ENCODE data around the gene CCDC88C.

Gene CCDC88C

DNA sequence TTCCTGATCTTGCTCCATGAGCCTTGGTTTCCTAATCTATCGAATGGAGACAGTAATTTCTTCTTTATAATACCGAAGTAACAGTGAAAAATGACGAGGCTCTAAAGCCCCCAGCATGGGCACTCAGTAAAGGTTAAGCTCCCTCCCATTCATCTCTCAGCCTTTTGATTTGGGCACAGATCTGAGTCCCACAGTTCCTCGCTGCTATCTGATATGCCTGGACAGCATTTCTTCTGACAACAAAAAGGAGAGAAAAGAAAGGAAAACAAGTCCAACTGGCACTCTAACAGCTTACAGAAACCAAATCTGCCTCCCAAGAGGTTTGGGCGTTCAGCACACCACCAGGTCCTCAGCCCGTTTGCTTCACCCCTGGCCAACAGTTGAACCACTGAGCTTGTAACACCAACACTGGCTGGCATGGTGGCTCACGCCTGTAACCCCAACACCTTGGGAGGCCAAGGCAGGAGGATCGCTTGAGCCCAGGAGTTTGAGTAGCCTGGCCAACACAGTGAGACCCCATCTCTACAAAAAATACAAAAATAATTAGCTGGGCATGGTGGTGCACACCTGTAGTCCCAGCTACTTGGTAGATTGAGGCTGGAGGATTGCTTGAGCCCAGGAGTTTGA lies 19.5 kb downstream of the CCDC88C start:
- DNase-seq: no peak

DNA sequence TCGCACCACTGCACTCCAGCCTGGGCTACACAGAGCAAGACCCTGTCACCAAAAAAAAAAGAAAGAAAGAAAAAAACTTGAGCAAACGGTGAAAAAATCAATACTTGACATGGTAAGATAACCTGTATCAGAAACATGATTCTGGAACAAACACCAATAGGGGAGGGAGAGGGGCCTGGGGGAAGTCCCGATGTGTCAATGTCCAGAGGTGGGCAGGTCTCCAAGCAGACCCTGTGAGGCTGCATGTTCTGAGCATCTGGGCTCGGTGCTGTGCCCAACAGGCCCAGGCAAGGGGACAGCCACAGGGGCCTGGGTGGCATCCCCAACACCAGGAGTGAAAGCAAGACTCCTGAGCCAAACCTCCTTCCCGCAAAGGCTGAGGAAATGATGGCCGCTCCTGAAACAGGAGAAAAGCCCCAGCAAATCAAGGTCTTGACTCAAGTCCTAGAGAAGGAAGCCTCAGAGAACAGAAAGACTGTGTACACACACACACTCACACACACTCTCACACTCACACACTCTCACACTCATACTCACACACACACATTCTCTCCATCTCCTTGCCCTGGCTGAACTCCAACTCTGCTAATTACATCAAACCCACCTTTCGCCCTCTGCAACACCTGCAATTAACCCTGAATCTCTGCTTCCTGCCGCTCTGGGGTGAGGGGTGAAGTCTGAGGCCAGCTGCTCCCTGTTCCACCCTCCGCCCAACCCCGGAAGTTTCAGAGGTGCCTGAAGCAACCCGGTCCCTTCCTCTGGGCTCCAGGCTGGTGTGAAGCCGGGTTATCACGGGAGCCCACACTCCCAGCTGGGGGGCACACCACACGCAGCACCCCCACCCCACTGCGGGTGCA lies 20.4 kb downstream of the CCDC88C start:
- peak; percentile 35 for DNase-seq

DNA sequence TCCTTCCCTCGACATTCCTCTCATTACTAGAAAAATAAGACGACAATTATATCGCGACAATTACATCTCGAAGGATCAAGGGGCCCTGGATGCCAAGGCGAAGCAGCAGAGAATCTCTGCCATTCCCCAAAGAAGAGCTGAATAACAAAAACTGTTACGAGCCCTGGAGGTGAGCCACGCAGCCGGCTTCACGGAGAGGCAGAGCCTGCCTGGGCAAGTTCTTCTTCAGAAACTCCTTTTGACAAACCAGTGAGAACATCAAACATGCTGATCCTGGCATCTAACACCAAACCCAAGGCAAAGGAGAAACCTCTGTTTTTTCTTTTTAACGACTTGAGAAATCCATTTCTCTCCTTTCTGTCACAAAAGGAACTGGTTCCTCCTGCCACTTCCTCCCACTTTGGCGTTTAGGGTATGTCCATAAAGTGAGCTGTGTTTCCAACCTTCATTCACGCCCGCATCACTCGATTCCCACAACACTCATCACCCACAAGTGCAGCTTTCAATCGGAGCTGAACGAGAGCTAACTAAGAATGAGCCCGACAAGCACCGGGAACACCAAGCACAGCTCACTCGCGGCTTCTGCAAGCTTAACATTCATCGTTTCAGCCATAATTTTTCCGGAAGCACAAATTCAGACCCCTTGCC lies 21.5 kb downstream of the CCDC88C start:
- no peak for DNase-seq

- DNase-seq: no peak
Observed at GRCh38 chr14:91395466-91395865, 22.2 kb downstream of the CCDC88C start.

DNA sequence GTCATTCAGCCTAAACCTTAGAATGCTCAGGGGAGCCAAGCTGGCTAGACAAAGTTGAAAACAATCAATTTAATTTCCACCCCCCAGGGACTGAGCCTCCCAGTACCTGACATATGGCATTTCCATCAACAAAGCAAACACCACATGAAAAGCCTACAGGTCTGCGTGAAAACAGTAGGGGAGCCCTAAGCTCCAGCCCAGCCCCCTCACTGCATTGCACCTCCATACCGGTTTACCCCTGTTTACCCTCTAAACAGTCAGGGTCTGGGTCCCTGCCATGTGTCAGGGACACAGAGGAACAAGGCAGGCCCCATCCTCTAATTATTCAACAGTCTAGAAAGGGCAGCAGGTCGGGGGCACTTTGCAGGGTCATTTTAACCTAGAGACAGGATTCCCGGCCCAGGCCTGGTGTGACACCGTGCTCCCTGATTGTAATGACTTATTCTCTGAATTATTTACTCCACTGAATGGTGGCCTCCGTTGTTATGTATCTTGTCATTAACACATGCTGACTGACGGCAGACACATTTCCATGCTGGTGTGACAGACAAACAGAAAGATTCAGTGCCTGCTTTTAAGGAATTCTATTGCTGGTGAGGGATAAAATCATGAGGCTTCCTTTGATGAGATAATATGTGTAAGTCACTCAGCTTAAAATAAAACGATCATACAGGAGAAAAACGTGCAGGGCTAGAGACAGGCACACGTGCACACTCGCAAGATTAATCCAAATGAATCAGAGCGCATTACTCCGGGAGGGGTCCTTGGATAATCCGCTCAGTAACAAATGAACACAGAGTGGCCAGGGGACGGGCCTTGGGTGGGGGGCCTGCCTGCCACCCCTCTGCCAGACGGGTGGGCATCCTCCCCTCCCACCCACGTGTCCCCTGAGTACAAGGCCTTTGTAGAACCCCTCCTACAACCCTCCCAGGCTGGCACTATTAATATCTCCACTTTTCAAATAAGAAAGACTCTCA lies 23.2 kb downstream of the CCDC88C start:
- no peak for DNase-seq

DNA sequence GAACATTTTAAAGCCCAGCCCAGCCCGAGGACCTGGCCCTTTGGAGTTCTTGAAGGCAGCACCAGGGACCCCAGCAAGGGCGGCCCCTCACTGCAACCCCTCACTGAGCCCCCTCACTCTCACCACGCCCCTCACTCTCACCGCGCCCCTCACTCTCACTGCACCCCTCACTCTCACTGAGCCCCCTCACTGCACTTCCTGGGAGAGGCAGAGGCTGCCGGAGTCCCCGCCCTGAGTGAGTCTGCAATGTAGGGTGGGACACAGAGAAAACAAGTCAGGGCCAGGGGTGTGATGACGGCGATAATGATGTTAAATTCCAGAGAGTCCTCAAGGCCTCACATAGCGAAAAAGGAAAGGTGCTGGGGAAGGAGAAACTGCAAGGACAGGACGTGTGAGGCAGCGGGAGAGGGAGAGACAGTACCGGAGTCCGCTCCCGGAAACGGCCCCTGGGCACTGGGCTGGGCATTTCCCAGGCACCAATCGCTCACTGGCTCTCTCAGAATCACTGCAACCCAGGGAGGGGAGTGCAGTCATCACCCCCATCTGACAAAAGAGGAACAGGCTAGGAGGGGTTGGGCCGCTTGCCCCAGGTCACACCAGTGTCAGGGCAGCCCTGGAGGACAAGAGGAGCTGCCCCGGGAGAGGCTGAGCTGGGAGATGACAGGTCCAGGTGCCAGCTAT lies 24.9 kb downstream of the CCDC88C start:
- no peak for DNase-seq

DNA sequence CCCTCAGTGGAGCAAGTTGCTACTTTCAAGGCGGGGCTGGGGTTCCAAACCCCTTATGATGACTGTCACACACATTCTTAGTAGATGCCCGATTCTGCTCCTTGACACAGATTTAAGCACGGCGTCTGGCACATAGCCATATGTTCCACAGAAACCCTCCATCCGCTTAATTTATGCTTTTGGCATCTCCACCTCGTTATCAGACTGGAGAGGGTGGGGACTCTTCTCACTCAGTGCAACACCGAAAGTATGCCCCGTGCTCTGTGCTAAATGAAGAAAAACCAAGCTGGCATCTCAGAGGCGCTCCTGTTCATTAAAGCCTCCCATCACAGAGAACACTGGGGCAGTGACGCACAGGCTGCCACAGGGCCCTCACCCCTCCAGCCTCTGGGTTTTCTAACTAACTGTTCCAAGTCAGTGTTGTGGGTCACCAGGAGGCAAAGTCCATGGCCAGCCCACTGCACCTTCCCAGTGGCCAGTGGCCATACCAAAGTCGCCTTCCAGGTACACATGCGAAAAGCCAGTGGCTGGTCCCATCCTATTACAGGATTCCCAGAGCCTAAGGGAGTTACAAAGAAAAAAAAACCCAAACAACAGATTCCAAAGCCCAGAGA lies 27.3 kb downstream of the CCDC88C start:
- no peak for DNase-seq

DNA sequence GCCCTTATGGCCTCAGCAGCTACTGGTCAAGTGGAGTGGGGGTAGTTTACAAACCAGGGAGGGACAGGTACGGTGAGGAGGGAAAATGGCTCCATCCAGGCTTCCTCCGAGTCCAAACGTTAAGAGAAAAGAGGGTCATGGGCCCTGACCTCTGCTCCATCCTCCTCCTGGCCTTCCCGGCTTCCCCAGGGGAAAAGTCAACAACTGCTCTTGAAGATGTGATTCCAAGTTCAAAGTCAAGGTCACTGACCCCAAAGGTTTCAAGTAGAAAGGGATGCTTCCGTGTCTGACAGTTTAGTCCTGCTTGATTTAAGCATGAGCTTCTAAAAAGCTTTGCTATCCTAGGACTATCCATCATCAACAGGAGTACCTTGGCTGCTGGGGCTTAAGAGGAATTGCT lies 28.5 kb downstream of the CCDC88C start:
- no peak for DNase-seq

DNA sequence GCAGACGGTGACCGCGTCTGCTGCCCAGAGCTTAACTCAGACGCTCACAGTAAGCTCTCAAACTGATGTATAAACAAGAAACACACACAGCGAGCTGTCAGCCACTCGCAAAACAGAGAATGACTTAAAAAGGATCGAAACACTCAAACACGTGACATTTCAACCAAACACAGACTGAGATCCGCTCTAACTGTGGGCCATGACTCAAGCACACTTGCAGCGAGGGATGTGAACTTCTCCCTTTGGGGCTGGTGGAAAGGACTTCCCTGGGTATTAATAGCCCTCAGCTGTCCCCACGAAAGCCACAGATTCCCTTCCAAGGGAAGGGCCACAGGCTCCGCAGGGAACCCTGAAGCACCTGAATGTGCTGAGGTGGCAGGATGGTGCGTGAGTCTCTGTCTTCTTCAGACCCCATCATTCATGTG lies 29.1 kb downstream of the CCDC88C start:
- no peak for DNase-seq

DNA sequence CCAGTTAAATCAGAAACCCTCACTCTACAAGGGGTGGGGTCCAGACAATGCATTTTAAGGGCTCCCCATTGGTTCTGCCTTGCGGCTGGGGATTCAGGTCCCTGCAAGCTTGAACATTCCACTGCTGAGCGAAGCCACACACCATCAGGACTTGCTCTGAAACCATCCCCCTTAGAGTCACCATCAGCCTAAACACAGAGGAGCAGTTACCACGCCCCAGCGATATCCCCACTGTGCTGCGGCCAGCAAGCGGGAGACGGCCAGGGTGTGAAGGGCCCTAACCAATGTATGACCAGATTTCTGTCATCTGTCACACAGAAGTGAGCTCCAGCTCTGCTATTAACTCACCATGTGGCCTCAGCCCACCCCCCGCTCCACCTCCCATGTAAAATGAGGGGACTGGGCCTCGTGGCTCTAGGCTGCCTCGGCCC lies 29.7 kb downstream of the CCDC88C start:
- no peak for DNase-seq

GRCh38 chr14:91387169-91387835 lies 30.3 kb downstream of the CCDC88C start:
- DNase-seq: peak; percentile 50

- DNase-seq: no peak
Observed at GRCh38 chr14:91385697-91386096, 31.9 kb downstream of the CCDC88C start.

DNA sequence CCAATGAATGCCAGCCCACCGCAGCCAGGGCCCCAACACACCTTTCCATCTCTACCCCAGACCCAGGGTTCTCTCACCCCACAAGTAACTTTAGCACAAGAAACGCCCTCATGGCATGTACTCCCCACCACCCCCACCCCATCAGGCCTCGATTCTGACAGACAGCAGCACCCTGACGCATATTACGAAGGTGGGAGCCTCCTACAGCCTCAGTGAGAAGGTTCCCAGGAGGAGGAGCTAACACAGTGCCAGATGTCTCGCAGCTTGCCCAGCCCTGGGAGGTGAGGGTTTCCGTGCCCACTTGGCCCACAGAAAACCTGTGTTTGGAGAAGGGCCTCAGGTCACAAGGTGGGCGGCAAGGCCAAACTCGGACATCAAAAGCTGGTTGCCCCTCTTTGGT lies 32.4 kb downstream of the CCDC88C start:
- no peak for DNase-seq

DNA sequence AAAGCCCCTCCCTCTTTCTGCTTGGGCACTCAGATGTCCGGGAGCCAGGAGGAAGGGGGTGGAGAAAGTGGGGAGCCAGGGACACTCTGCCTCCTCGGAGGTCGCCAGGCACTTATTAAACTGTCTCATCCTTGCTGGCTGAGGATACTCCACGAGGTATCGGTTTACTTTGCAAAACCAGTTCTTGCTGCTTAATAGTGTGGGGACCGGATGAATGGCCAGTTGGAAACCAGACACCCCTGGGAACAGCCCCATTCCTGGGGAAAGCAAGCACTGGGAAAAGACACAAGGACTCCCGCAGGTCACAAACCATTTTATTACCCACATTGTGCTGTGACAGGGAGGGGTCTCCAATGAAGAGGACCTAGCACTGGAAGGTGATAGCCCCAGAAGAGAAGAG lies 34.2 kb downstream of the CCDC88C start:
- peak; percentile 82 for DNase-seq

DNA sequence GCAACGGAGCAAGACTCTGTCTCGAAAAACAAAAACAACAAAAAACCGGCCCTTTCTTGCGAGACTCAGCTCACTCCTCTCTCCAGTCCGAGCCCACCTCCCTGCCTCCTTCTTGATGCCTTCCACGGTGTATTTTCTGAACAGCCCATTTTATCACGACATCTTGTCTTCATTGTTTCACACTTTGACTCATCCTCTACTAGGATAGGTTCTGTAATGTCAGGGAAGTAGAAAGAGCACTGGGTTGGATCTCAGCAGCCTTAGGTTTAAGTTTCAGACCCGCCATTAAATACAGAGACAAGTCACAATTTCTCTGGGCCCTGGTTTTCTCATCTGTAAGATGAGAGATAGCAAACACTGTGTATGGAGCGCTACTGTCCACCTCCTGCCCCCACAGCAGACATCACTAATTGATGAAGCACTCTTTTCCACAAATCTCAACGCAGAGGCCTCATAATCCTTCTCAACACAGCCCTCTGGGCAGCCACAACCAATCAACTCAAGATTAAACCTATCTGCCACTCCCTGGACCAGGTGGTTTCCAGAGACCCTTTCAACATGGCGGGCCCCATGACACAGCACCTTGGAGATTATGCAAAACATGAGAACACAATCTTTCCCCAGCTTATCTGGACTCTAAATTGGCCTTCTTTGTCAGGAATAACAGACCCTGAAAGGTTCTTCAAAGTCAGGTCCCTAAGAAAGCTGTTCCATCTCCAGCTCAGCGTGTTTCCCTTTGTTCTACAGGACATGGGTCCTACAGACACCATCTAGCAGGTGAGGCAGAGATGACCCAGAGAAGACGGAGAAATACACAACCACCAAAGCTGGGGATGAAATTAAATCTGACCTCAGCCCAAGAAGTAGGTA lies 35.6 kb downstream of the CCDC88C start:
- peak; percentile 60 for DNase-seq

DNA sequence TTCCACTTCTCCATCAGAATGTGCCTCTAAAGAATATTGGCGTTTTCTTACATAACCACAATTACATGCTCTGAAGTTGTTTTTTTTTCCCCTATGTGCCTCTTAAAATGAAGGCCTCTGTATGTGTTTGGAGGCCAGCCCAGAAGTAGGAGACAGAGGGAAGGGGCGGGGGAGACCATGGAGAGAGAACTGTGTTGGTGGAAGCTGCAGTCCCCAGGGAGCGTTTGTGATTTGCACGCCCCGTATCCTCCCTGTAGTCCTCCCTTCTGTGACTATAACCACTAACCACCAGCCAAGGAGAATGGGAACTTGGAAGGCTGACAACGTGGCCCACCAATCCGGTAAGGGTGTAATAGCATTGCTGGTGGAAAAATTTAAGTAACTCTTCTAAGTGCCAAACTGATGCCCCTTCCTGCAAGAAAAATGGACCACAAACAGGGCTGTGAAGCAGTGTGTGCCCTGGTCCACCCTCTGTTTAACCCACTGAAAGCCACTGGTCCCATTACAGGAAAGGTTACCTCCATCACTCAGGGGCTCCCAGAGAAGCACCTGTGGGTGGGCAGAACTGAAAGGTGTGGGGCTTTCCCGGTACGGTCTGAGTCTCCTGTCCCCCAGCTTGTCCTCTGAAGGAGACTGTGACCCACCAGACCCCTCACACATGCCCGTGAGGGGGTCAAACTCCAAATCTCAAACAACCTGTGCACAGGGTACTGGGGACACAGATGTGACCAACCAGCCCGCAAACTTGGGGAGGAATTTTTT lies 36.8 kb downstream of the CCDC88C start:
- no peak for DNase-seq

- no peak for DNase-seq
Observed at GRCh38 chr14:91380123-91380522, 37.5 kb downstream of the CCDC88C start.

DNA sequence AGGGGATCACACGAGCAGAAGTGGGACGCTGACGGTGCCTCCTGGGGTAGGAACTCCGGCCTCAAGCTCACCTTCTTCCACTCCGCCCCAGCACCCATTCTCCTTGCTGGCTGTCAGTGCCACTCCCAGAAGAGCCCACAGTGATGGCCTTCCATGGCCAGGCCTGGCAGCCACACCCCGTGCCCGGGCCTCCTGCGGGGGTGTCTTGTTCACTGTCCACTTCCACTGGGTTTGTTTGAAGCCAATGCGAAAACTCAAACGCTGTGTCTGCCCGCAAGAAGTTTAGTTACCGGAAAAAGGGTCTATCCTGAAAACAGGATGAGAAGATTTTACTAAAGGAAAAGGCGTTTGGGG lies 38.1 kb downstream of the CCDC88C start:
- DNase-seq: no peak

DNA sequence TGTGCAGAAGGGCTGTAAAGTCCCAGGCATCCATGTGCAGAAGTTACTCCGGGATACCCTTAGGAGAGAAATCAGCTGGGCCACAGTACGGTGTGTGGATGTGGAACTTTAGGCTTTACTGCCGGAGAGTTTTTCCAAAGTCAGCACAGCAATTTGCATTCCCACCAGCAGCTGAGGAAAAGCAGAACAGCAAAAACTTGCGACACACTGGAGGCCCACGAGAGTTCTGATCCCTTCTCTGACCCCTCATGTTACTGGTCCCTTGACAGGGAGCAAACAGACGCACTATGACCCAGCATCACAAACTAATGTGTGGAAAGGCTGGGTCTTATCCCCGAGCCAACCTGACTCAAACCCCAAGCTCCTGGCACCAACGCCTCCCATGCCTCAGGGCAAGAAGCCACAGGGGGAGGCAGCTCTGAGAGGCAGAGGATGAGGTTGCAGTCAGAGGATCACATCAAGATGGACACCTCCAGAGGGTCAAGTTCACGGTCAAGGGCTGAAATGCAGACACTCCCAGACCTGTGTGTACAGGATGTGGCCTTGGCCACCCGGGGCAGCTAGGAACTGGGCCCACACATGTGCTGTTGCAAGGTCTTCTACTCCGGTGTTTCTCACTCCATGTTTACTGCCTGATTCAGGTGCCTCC lies 38.6 kb downstream of the CCDC88C start:
- DNase-seq: no peak
